H9 (cell line): ENCODE results near the gene OR2A5. TPM values are rescaled to one million over a fixed set of nuclear protein-coding genes. Genes with fewer than 3 reads are reported as not detected.

Source experiments
- DNase-seq: peaks from one replicate; pipeline ENCODE4 v3.0.0-alpha.2; 2017
- H2AFZ ChIP-seq: one replicate; pipeline ENCODE4 v1.6.1; 2013; ENCODE audit warnings: mild to moderate bottlenecking, low read length, control low read depth, moderate library complexity
- H2AK5ac ChIP-seq: 2 replicates; pipeline ENCODE4 v1.6.1; 2013; ENCODE audit warnings: low read length, control low read depth, mixed read lengths; ENCODE audit not compliant: insufficient read length
- H2BK120ac ChIP-seq: one replicate; pipeline ENCODE4 v1.6.1; 2013; ENCODE audit warnings: low read depth, mild to moderate bottlenecking, low read length, control low read depth, inconsistent platforms; ENCODE audit not compliant: poor library complexity, severe bottlenecking
- H2BK12ac ChIP-seq: 2 replicates; pipeline ENCODE4 v1.6.1; 2013; ENCODE audit warnings: low read length, control low read depth, mixed read lengths, low read depth; ENCODE audit not compliant: insufficient read length
- H2BK15ac ChIP-seq: 2 replicates; pipeline ENCODE4 v1.6.1; 2013; ENCODE audit warnings: low read depth, low read length, control low read depth
- H2BK20ac ChIP-seq: one replicate; pipeline ENCODE4 v1.6.1; 2013; ENCODE audit warnings: low read depth, mild to moderate bottlenecking, low read length, control low read depth, inconsistent platforms; ENCODE audit not compliant: poor library complexity, severe bottlenecking
- H2BK5ac ChIP-seq: 2 replicates; pipeline ENCODE4 v1.6.1; 2013; ENCODE audit warnings: low read length, control low read depth, mixed read lengths; ENCODE audit not compliant: insufficient read length
- H3K14ac ChIP-seq: 2 replicates; pipeline ENCODE4 v1.6.1; 2013; ENCODE audit warnings: low read length, control low read depth; ENCODE audit not compliant: insufficient read depth
- H3K18ac ChIP-seq: 2 replicates; pipeline ENCODE4 v1.6.1; 2013; ENCODE audit warnings: low read depth, mild to moderate bottlenecking, mixed read lengths, low read length, control low read depth; ENCODE audit not compliant: insufficient read length
- H3K23ac ChIP-seq: 2 replicates; pipeline ENCODE4 v1.6.1; 2013; ENCODE audit warnings: low read length, control low read depth, mixed read lengths, low read depth; ENCODE audit not compliant: insufficient read length
- H3K23me2 ChIP-seq: 2 replicates; pipeline ENCODE4 v1.6.1; 2013; ENCODE audit warnings: low read depth, mild to moderate bottlenecking, mixed read lengths, low read length, control low read depth; ENCODE audit not compliant: insufficient read length, poor library complexity, severe bottlenecking
- H3K27ac ChIP-seq: 2 replicates; pipeline ENCODE4 v1.5.1; 2013; ENCODE audit warnings: low read length, control low read depth, mixed read lengths, low read depth; ENCODE audit not compliant: insufficient read length
- H3K27me3 ChIP-seq: 2 replicates; pipeline ENCODE4 v1.6.1; 2013; ENCODE audit warnings: low read length, control low read depth, inconsistent platforms; ENCODE audit not compliant: insufficient read depth
- H3K4ac ChIP-seq: 2 replicates; pipeline ENCODE4 v1.6.1; 2013; ENCODE audit warnings: low read depth, mild to moderate bottlenecking, control low read depth, inconsistent platforms, low read length, moderate library complexity
- H3K4me1 ChIP-seq: 2 replicates; pipeline ENCODE4 v1.6.1; 2013; ENCODE audit warnings: low read length, control low read depth, inconsistent platforms; ENCODE audit not compliant: insufficient read depth
- H3K4me2 ChIP-seq: 2 replicates; pipeline ENCODE4 v1.6.1; 2013; ENCODE audit warnings: low read length, control low read depth, mixed read lengths; ENCODE audit not compliant: insufficient read length, insufficient read depth
- H3K56ac ChIP-seq: 2 replicates; pipeline ENCODE4 v1.6.1; 2013; ENCODE audit warnings: low read depth, mild to moderate bottlenecking, mixed read lengths, low read length, control low read depth; ENCODE audit not compliant: insufficient read length
- H3K79me1 ChIP-seq: 2 replicates; pipeline ENCODE4 v1.6.1; 2013; ENCODE audit warnings: low read depth, mild to moderate bottlenecking, moderate library complexity, low read length, control low read depth, inconsistent platforms; ENCODE audit not compliant: insufficient read depth, poor library complexity, severe bottlenecking
- H3K79me2 ChIP-seq: 2 replicates; pipeline ENCODE4 v1.6.1; 2013; ENCODE audit warnings: low read length, control low read depth, inconsistent platforms; ENCODE audit not compliant: insufficient read depth
- H3K9ac ChIP-seq: 2 replicates; pipeline ENCODE4 v1.6.1; 2013; ENCODE audit warnings: low read length, control low read depth, mixed read lengths; ENCODE audit not compliant: insufficient read length; ENCODE audit errors: extremely low read depth
- H3K9me3 ChIP-seq: one replicate; pipeline ENCODE4 v1.6.1; 2013; ENCODE audit warnings: low read depth, low read length, inconsistent platforms; ENCODE audit not compliant: control insufficient read depth
- H3T11ph ChIP-seq: one replicate; pipeline ENCODE4 v1.6.1; 2013; ENCODE audit warnings: mild to moderate bottlenecking, low read length, control low read depth, inconsistent platforms
- H4K20me1 ChIP-seq: one replicate; pipeline ENCODE4 v1.6.1; 2013; ENCODE audit not compliant: control insufficient read depth, insufficient read length, insufficient read depth
- H4K5ac ChIP-seq: 2 replicates; pipeline ENCODE4 v1.6.1; 2013; ENCODE audit warnings: low read depth, mild to moderate bottlenecking, mixed read lengths, low read length, control low read depth; ENCODE audit not compliant: insufficient read length
- H4K8ac ChIP-seq: replicated peaks from 2 replicates; pipeline ENCODE4 v1.6.1; 2013; ENCODE audit warnings: low read length, control low read depth, mixed read lengths, low read depth; ENCODE audit not compliant: insufficient read length
- H4K91ac ChIP-seq: 2 replicates; pipeline ENCODE4 v1.6.1; 2013; ENCODE audit warnings: low read depth, mild to moderate bottlenecking, moderate library complexity, mixed read lengths, low read length, control low read depth; ENCODE audit not compliant: insufficient read length
- H3K27ac Mint-ChIP-seq, 3 experiments: 2 replicates in 2 of 3; 3 replicates in 1 of 3; pipeline ENCODE4 v1.8.0; 2020 to 2021; ENCODE audit warnings: mixed read lengths in 3 of 3, mild to moderate bottlenecking in 1 of 3, moderate library complexity in 1 of 3
- H3K27me3 Mint-ChIP-seq: 2 replicates; pipeline ENCODE4 v1.8.0; 2021; ENCODE audit warnings: low read depth, mild to moderate bottlenecking, moderate library complexity, mixed read lengths
- H3K36me3 Mint-ChIP-seq, 3 experiments: 2 replicates in 2 of 3; 3 replicates in 1 of 3; pipeline ENCODE4 v1.8.0; 2020 to 2021; ENCODE audit warnings: low read depth in 3 of 3, mixed read lengths in 3 of 3; ENCODE audit not compliant: insufficient read depth in 1 of 3
- H3K4me1 Mint-ChIP-seq, 2 experiments: 2 replicates each; pipeline ENCODE4 v1.8.0; 2020; ENCODE audit warnings: mixed read lengths in 2 of 2
- H3K4me3 Mint-ChIP-seq, 2 experiments: 2 replicates in 1 of 2; 3 replicates in 1 of 2; pipeline ENCODE4 v1.8.0; 2020 to 2021; ENCODE audit warnings: mild to moderate bottlenecking in 2 of 2, mixed read lengths in 2 of 2, moderate library complexity in 1 of 2
- H3K9me3 Mint-ChIP-seq, 2 experiments: 2 replicates in 1 of 2; 3 replicates in 1 of 2; pipeline ENCODE4 v1.8.0; 2020; ENCODE audit warnings: mild to moderate bottlenecking in 2 of 2, mixed read lengths in 2 of 2, moderate library complexity in 1 of 2
- WGBS: extraction: QIAGEN DNeasy Blood & Tissue Kit; methylation state at CpG from one replicate; pipeline ENCODE4 v1.1.7; 2013; ENCODE audit warnings: missing lambda C conversion rate, low lambda C conversion rate, mixed read lengths; ENCODE audit not compliant: insufficient read length; ENCODE audit errors: extremely low coverage; 5-methylcytosine and 5-hydroxymethylcytosine counted together
- total RNA-seq: library from RNA; stranded (reverse); gene quantifications from 2 replicates; pipeline ENCODE4 v1.2.1, GENCODE V29; 2021
- TF ChIP-seq, protein P1 (sequence below): fragments of 200-600 bp; sonication (generic); conservative IDR thresholded peaks from 3 replicates; pipeline ENCODE4 v1.8.0; 2021; ENCODE audit warnings: antibody characterized with exemption, mild to moderate bottlenecking

The OR2A5 gene
- total RNA-seq, 1 experiment from 2014 or later: not detected

DNA sequence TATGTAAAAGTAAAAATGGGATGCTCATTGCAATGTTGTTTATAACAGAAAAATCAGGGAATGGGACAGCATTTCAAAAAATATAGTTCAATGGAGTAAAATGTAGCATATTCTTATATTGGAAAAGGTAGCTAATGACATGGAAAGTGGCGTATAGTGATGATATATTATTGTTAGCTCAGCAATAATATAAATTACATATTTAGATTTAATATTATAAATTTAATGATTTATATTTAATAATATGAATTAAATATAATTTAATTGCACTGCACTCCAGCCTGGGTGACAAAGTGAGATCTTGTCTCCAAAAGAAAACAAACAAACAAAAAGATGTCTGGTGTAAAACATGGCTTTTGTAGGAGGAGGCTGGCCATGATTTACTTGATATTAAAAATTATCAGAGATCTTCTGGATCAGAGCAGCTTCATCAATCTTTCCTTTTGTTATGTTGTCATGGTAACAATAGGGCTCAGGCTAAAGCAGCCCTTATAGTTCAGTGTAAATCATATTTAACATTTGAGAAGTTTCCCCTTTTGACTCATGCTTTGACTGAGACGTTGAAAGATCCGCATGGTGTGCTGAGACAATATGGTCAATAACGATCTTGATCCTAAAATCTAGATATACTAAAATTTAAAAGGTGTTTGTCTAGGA, 25.4 kb upstream of the OR2A5 start:
- TF ChIP-seq, protein P1, sequence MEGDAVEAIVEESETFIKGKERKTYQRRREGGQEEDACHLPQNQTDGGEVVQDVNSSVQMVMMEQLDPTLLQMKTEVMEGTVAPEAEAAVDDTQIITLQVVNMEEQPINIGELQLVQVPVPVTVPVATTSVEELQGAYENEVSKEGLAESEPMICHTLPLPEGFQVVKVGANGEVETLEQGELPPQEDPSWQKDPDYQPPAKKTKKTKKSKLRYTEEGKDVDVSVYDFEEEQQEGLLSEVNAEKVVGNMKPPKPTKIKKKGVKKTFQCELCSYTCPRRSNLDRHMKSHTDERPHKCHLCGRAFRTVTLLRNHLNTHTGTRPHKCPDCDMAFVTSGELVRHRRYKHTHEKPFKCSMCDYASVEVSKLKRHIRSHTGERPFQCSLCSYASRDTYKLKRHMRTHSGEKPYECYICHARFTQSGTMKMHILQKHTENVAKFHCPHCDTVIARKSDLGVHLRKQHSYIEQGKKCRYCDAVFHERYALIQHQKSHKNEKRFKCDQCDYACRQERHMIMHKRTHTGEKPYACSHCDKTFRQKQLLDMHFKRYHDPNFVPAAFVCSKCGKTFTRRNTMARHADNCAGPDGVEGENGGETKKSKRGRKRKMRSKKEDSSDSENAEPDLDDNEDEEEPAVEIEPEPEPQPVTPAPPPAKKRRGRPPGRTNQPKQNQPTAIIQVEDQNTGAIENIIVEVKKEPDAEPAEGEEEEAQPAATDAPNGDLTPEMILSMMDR: no peak
- H3K23me2 ChIP-seq: no peaks in the 10 kb centered on the region
- no peak overlapping the region for H3K56ac ChIP-seq
- Mint-ChIP-seq H3K36me3 (no peaks in the 10 kb centered on the region; a peak in 1 of 7 replicates), H3K27ac (no peak overlapping the region), H3K4me1 (peaks cover 6 to 10% of the 10 kb centered on the region in 2 experiments; a peak in 3 of 4 replicates), H3K27me3 (no peaks in the 10 kb centered on the region), H3K4me3 (no peak overlapping the region), H3K9me3 (no peaks in the 10 kb centered on the region)
- H2BK12ac ChIP-seq: no peak overlapping the region
- no peak for DNase-seq
- H2AFZ ChIP-seq: no peak overlapping the region
- no peaks in the 10 kb centered on the region for H3K27me3 ChIP-seq
- no peak overlapping the region for H2BK15ac ChIP-seq
- no peak overlapping the region for H3K4ac ChIP-seq
- no peak overlapping the region for H3K9ac ChIP-seq
- no peak overlapping the region for H3K14ac ChIP-seq
- no peak overlapping the region for H4K91ac ChIP-seq
- H3K79me1 ChIP-seq: no peaks in the 10 kb centered on the region
- H2AK5ac ChIP-seq: no peak overlapping the region
- H3K23ac ChIP-seq: no peak overlapping the region
- H2BK5ac ChIP-seq: no peak overlapping the region
- no peaks in the 10 kb centered on the region for H3K9me3 ChIP-seq
- no peak overlapping the region for H4K5ac ChIP-seq
- no peak overlapping the region for H4K8ac ChIP-seq
- H3K79me2 ChIP-seq: no peaks in the 10 kb centered on the region
- no peak overlapping the region for H3K18ac ChIP-seq
- H2BK20ac ChIP-seq: no peak overlapping the region
- no peak overlapping the region for H3K27ac ChIP-seq
- no peaks in the 10 kb centered on the region for H3K4me1 ChIP-seq
- WGBS: 100% methylated on average over 1 of the region's 4 CpGs
- no peak overlapping the region for H2BK120ac ChIP-seq
- no peaks in the 10 kb centered on the region for H4K20me1 ChIP-seq
- no peak overlapping the region for H3T11ph ChIP-seq
- no peak overlapping the region for H3K4me2 ChIP-seq
